Measurements from ENCODE around the gene ANAPC13.

ANAPC13 gene

DNA sequence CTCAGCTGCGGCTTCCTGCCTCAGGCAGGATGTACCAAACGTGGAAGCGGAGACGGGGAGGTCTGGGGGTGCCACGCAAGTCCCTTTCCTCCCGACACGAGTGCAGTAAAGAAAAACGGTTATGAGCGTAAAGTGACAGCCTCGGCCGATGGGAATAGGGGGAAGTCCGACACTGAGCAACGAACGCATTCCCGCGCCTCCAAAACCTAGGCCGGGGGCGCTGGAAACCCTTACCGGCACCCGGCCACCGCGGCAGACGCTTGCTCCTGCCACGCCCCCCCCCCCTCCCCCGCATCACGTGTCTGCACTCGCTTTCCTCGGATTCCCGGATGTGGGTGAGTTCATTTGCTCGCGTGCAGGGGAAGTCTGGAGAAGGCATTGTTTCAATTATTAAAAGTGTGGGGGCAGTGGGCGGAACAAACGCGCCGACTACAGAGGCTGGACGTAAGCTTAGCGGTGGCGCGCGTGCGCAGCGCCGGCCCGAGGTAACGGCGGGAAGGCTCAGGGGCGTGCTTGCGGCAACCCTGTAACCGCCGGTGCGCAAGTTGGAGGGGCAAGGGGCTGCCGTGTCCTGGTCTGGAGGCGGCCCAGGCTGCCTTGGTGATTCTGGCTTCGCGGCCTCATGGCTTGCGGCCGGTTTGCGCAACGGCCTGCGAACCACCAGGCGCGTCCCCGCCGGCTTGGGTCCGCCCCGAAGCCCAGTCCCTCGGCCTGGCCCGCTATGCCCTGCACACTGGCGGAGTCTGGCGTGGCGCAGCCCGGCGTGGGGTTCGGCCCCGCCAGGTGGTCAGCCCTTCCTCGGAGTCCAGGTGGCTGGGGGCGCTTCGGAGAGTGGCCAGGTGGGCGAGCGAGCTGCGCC lies at the start of gene ANAPC13, which contains the start of gene CEP63:
TSS of gene ANAPC13 (minus strand) at position 268 of the 859 bp plus-strand sequence. CDS start 3,081 bp downstream, outside the sequence.
TSS of gene CEP63 (plus strand) at position 340 of the 859 bp plus-strand sequence. CDS start 9,264 bp downstream, outside the sequence.
- peaks cover 27% of the 10 kb centered on the region for H3K4me1 Mint-ChIP-seq (ENCODE audit: low read depth)
- H3K27me3 Mint-ChIP-seq (ENCODE audit: low read depth), result no peaks in the 10 kb centered on the region
- H3K9me3 Mint-ChIP-seq, result no peaks in the 10 kb centered on the region
- peak within 1 kb of the TSS; percentile 100 for H3K27ac Mint-ChIP-seq
- peaks cover 9% of the 10 kb centered on the region for H3K36me3 Mint-ChIP-seq (ENCODE audit: low read depth)
- H3K4me3 Mint-ChIP-seq, result peak within 1 kb of the TSS; percentile 100

DNA sequence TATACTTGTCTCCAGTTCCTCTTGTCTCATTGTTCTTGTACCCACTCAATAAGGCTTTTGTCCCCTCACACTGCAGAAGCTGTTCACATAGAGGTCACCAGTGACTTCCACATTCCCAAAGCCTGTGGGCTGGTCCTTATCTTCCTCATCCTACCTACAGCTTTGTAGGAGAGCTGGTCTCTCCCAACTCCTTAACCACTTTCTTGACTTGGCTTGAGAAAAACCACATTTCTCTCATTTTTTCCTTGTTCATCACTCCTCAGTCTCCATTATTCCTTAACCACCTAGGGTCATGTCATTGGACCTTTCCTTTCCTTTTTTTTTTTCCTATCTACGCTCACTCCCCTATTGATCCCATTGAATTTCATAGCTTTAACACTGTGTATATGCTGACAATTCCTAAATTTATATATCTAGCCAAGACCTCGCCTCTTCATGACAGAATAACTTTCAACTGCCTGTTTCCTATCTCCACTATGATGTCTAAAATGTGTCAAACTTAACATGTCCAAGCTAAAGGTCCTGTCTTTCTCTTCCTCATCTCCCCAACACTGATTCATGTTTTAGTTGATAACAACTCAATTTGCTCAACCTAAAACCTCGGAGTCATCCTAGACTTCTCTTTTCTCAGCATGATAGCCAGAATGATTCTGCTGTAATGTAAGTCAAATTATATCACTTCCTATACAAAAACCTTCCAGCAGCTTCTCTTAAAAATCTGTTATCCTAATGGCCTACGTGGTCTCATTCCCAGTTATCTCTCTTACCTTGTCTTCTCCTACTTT lies 49.6 kb upstream of the ANAPC13 start:
- H3K4me3 Mint-ChIP-seq, result no peak overlapping the region
- no peak overlapping the region for H3K27ac Mint-ChIP-seq
- H3K27me3 Mint-ChIP-seq (ENCODE audit: low read depth), result no peaks in the 10 kb centered on the region
- peaks cover 1% of the 10 kb centered on the region for H3K4me1 Mint-ChIP-seq (ENCODE audit: low read depth)
- peaks cover 15% of the 10 kb centered on the region for H3K36me3 Mint-ChIP-seq (ENCODE audit: low read depth)
- no peaks in the 10 kb centered on the region for H3K9me3 Mint-ChIP-seq

GRCh38 chr3:134533493-134533892 lies 47.7 kb upstream of the ANAPC13 start:
- Mint-ChIP-seq H3K9me3 (no peaks in the 10 kb centered on the region), H3K4me1 (ENCODE audit: low read depth) (peaks cover 1% of the 10 kb centered on the region), H3K27me3 (ENCODE audit: low read depth) (no peaks in the 10 kb centered on the region)

DNA sequence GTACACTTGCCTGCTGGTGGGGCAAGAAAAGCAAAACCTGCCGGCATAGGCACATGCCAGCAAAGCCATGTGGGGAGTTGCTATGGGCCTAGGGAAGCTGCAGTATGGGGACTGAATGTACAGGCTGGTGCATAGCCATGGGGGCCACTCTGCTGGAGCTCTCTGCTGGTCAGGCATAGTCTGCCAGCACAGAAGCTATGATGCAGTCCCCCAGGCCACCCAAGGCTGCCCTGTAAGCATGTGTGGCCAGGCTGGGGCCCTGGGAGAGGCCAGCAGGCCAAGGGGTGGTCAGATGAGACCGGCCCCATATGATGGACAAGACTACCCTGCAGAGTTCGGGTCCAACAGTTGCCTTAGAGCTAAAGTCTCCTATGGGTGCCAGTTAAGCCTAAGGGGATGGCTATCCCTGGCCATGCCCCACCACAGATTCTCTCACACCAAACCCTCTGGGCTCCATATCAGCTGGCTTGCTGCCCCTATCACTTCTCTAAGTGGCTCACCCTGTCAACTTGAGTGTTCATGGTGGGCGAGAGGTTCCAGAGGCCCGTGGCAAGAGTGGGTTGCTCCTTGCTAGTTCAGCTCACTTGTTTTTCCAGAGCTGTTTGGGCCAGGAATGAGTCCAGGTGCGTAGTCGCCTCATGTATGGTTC lies 41.9 kb upstream of the ANAPC13 start:
- Mint-ChIP-seq H3K9me3 (peaks cover 39% of the 10 kb centered on the region), H3K27me3 (ENCODE audit: low read depth) (no peaks in the 10 kb centered on the region), H3K27ac (no peak overlapping the region), H3K4me1 (ENCODE audit: low read depth) (peaks cover 1% of the 10 kb centered on the region), H3K4me3 (no peak overlapping the region), H3K36me3 (ENCODE audit: low read depth) (peaks cover 31% of the 10 kb centered on the region)

More at GRCh38 chr3:134533493-134533892, 47.7 kb upstream of the ANAPC13 start:
- H3K36me3 Mint-ChIP-seq (ENCODE audit: low read depth), result peaks cover 13% of the 10 kb centered on the region
- H3K27ac Mint-ChIP-seq, result no peak overlapping the region
- no peak overlapping the region for H3K4me3 Mint-ChIP-seq

DNA sequence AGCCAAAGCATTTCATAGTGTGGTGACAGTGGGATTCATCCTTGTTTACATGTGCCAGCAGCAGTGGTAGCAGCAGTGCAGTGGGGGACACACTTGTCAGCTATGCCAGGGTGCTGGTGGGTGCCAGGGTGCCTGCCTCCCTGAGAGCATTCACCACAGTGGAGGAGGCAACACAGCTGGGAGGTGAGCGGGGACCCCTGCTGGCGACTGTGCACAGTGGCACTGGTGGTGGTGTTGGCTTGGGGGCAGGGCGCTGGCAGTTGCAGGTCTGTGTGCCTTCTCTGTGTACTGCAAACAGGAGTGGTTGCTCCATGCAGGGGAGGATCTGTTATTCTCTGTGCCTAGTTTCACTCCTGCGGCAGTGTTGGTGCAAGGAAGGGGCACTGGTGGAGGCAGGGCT lies 41.3 kb upstream of the ANAPC13 start:
- H3K4me3 Mint-ChIP-seq, result no peak overlapping the region
- no peaks in the 10 kb centered on the region for H3K27me3 Mint-ChIP-seq (ENCODE audit: low read depth)
- H3K36me3 Mint-ChIP-seq (ENCODE audit: low read depth), result peaks cover 33% of the 10 kb centered on the region
- no peaks in the 10 kb centered on the region for H3K4me1 Mint-ChIP-seq (ENCODE audit: low read depth)
- no peak overlapping the region for H3K27ac Mint-ChIP-seq
- peaks cover 43% of the 10 kb centered on the region for H3K9me3 Mint-ChIP-seq

DNA sequence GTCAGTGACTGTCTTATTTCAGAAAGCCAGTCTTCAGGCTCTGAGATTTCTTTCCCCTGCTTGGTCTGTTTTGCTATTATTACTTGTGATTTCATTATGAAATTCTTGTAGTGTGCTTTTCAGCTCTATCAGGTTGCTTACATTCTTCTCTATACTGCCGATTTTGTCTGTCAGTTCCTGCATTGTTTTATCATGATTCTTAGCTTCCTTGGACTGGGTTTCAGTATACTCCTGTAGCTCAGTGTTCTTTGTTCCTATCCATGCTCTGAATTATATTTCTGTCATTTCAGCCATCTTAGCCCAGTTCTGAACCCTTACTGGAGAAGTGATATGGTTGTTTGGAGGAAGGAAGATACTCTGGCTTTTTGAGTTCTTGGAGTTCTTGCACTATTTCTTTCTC lies 40.5 kb upstream of the ANAPC13 start:
- Mint-ChIP-seq H3K36me3 (ENCODE audit: low read depth) (peaks cover 38% of the 10 kb centered on the region), H3K9me3 (peaks cover 48% of the 10 kb centered on the region), H3K4me1 (ENCODE audit: low read depth) (no peaks in the 10 kb centered on the region), H3K4me3 (no peak overlapping the region), H3K27me3 (ENCODE audit: low read depth) (no peaks in the 10 kb centered on the region), H3K27ac (no peak overlapping the region)

GRCh38 chr3:134525293-134525692 lies 39.5 kb upstream of the ANAPC13 start:
- Mint-ChIP-seq H3K36me3 (ENCODE audit: low read depth) (peaks cover 38% of the 10 kb centered on the region), H3K4me3 (no peak overlapping the region), H3K4me1 (ENCODE audit: low read depth) (no peaks in the 10 kb centered on the region), H3K9me3 (peaks cover 53% of the 10 kb centered on the region), H3K27me3 (ENCODE audit: low read depth) (no peaks in the 10 kb centered on the region), H3K27ac (no peak overlapping the region)

DNA sequence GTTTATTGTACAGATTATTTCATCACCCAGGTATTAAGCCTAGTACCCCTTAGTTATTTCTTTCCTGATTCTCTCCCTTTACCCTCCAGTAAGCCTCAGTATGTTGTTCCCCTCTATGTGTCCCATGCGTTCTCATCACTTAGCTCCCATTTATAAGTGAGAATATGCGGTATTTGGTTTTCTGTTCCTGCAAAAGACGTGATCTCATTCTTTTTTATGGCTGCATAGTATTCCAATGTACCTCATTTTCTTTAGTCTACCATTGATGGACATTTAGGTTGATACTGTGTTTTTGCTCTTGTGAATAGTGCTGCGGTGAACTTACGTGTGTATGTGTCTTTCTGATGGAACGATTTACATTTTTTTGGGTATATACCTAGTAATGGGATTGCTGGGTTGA lies 36.8 kb upstream of the ANAPC13 start:
- H3K4me3 Mint-ChIP-seq, result no peak overlapping the region
- peaks cover 3% of the 10 kb centered on the region for H3K4me1 Mint-ChIP-seq (ENCODE audit: low read depth)
- H3K27me3 Mint-ChIP-seq (ENCODE audit: low read depth), result no peaks in the 10 kb centered on the region
- no peak overlapping the region for H3K27ac Mint-ChIP-seq
- peaks cover 56% of the 10 kb centered on the region for H3K9me3 Mint-ChIP-seq
- peaks cover 40% of the 10 kb centered on the region for H3K36me3 Mint-ChIP-seq (ENCODE audit: low read depth)

DNA sequence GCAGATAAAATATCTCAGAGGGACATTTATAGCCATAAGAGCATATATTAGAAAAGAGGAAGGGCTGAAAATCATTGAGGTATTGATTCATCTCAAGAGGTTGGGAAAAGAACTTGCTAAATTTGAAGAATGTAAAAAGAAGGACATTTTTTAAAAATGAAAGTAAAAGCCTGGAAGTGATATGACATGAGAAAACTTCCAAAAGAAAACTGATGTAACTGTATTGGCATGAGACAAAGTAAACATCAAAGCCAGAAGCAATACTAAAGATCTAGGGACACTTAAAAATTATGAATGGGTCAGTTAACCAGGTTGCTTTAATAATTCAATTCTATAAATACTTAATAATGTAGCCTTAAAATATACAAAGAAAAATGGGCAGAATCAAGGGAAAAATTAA lies 32.0 kb upstream of the ANAPC13 start:
- Mint-ChIP-seq H3K4me1 (ENCODE audit: low read depth) (peaks cover 5% of the 10 kb centered on the region), H3K27ac (no peak overlapping the region), H3K27me3 (ENCODE audit: low read depth) (no peaks in the 10 kb centered on the region)

GRCh38 chr3:134516905-134517304 lies 31.1 kb upstream of the ANAPC13 start:
- peaks cover 5% of the 10 kb centered on the region for H3K4me1 Mint-ChIP-seq (ENCODE audit: low read depth)
- no peak overlapping the region for H3K4me3 Mint-ChIP-seq
- H3K9me3 Mint-ChIP-seq, result peaks cover 11% of the 10 kb centered on the region
- no peak overlapping the region for H3K27ac Mint-ChIP-seq
- H3K36me3 Mint-ChIP-seq (ENCODE audit: low read depth), result peaks cover 10% of the 10 kb centered on the region
- no peaks in the 10 kb centered on the region for H3K27me3 Mint-ChIP-seq (ENCODE audit: low read depth)

More for the DNA sequence above, 32.0 kb upstream of the ANAPC13 start:
- peaks cover 19% of the 10 kb centered on the region for H3K9me3 Mint-ChIP-seq
- no peak overlapping the region for H3K4me3 Mint-ChIP-seq
- peaks cover 14% of the 10 kb centered on the region for H3K36me3 Mint-ChIP-seq (ENCODE audit: low read depth)

DNA sequence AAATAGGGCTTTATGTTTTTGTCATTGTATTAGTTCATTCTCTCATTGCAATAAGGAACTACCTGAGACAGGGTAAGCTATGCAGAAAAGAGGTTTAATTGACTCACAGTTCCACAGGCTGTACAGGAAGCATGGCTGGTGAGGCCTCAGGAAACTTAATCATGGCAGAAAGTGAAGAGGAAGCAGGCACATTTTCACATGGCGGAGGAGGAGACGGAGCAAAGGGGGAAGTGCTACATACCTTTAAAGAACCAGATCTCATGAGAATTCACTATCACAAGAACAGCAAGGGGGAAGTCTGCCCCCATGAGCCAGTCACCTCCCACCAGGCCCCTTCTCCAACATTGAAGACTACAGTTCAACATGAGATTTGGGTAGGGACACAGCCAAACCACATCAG lies 25.7 kb upstream of the ANAPC13 start:
- Mint-ChIP-seq H3K4me1 (ENCODE audit: low read depth) (peaks cover 7% of the 10 kb centered on the region), H3K4me3 (no peak overlapping the region), H3K27me3 (ENCODE audit: low read depth) (no peaks in the 10 kb centered on the region), H3K9me3 (peaks cover 4% of the 10 kb centered on the region), H3K27ac (no peak overlapping the region), H3K36me3 (ENCODE audit: low read depth) (peaks cover 32% of the 10 kb centered on the region)

DNA sequence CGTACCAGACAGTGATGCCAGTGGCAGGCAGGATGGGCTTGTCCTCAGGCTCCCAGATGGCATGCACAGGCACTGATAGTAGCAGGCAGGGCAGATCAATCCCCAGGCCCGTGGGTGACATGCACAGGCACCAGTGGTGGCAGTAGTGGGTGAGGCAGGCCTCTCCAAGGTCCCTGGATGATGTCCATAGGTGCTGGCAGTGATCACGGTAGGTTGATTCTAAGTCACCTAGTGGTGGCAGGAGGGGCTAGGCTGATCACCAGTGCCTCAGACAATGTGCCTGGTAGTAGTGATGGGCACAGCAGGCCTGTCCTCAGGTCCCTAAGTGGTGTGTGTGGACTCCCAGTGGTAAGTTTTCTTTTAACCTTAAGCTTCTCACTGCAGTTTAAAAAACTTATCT lies 19.7 kb upstream of the ANAPC13 start:
- H3K4me1 Mint-ChIP-seq (ENCODE audit: low read depth), result peaks cover 6% of the 10 kb centered on the region
- H3K4me3 Mint-ChIP-seq, result no peak overlapping the region
- no peaks in the 10 kb centered on the region for H3K27me3 Mint-ChIP-seq (ENCODE audit: low read depth)
- peaks cover 35% of the 10 kb centered on the region for H3K9me3 Mint-ChIP-seq
- H3K27ac Mint-ChIP-seq, result no peak overlapping the region
- H3K36me3 Mint-ChIP-seq (ENCODE audit: low read depth), result peaks cover 58% of the 10 kb centered on the region

DNA sequence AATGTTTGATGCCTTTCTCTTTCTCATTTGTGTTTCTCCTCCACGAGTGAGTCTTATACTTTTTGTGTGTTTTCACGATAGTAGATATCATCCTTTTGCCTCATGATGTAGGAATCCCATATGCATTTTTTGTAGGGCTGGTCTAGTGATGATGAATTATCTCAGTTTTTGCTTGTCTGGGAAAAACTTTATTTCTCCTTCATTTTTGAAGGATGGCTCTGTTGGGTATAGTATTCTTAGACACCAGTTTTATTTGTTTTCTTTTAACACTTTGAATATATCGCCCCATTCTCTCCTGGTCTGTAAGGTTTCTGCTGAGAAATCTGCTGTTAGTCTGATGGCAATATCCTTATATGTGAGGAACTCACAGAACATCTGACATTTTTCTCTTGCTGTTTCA lies 18.3 kb upstream of the ANAPC13 start:
- peaks cover 35% of the 10 kb centered on the region for H3K9me3 Mint-ChIP-seq

DNA sequence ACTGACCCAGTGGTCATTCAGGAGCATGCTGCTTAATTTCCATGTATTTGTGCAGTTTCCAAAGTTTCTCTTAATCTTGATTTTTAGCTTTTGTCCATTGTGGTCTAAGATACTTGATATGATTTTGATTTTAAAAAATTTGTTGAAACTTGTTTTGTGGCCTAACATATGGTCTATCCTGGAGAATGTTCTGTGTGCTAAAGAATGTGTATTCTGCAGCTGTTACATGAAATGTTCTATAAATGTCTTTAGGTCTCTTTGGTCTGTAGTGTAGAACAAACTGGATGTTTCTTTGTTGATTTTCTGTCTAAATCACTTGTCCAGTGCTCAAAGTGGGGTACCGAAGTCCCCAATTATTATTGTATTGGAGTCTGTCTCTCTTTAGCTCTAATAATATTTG lies 17.5 kb upstream of the ANAPC13 start:
- Mint-ChIP-seq H3K27ac (no peak overlapping the region), H3K27me3 (ENCODE audit: low read depth) (no peaks in the 10 kb centered on the region), H3K36me3 (ENCODE audit: low read depth) (peaks cover 56% of the 10 kb centered on the region), H3K4me1 (ENCODE audit: low read depth) (peaks cover 8% of the 10 kb centered on the region), H3K9me3 (peaks cover 35% of the 10 kb centered on the region), H3K4me3 (no peak overlapping the region)

More for the DNA sequence above, 18.3 kb upstream of the ANAPC13 start:
- peaks cover 55% of the 10 kb centered on the region for H3K36me3 Mint-ChIP-seq (ENCODE audit: low read depth)
- peaks cover 6% of the 10 kb centered on the region for H3K4me1 Mint-ChIP-seq (ENCODE audit: low read depth)
- no peak overlapping the region for H3K27ac Mint-ChIP-seq
- no peak overlapping the region for H3K4me3 Mint-ChIP-seq
- H3K27me3 Mint-ChIP-seq (ENCODE audit: low read depth), result no peaks in the 10 kb centered on the region
